Ishikawa (cell line): ENCODE results near the gene CSPG5.

ENCODE experiments used
- CREB1 ChIP-seq: IDR thresholded peaks from 2 replicates; pipeline ENCODE4 v1.6.1; 2012; ENCODE audit warnings: low read depth
- EGR1 ChIP-seq: IDR thresholded peaks from 2 replicates; pipeline ENCODE4 v1.6.1; 2012
- EP300 ChIP-seq: IDR thresholded peaks from 2 replicates; pipeline ENCODE4 v1.6.1; 2012; ENCODE audit warnings: borderline replicate concordance
- FOXM1 ChIP-seq: IDR thresholded peaks from 2 replicates; pipeline ENCODE4 v1.6.1; 2012; ENCODE audit warnings: low read depth, borderline replicate concordance
- MAX ChIP-seq: IDR thresholded peaks from 2 replicates; pipeline ENCODE4 v1.6.1; 2012
- NFIC ChIP-seq: IDR thresholded peaks from 2 replicates; pipeline ENCODE4 v1.6.1; 2012
- RAD21 ChIP-seq: IDR thresholded peaks from 2 replicates; pipeline ENCODE4 v1.6.1; 2012; ENCODE audit warnings: low read depth
- REST ChIP-seq: IDR thresholded peaks from 2 replicates; pipeline ENCODE4 v1.6.1; 2012; ENCODE audit warnings: low read depth, mild to moderate bottlenecking
- TAF1 ChIP-seq: IDR thresholded peaks from 2 replicates; pipeline ENCODE4 v1.6.1; 2012; ENCODE audit warnings: low read depth, mild to moderate bottlenecking
- TCF12 ChIP-seq: IDR thresholded peaks from 2 replicates; pipeline ENCODE4 v1.6.1; 2012; ENCODE audit warnings: low read depth
- TEAD4 ChIP-seq: IDR thresholded peaks from 2 replicates; pipeline ENCODE4 v1.6.1; 2012
- USF1 ChIP-seq: IDR thresholded peaks from 2 replicates; pipeline ENCODE4 v1.6.1; 2012
- YY1 ChIP-seq: IDR thresholded peaks from 2 replicates; pipeline ENCODE4 v1.6.1; 2012; ENCODE audit warnings: low read depth
- ZBTB7A ChIP-seq: IDR thresholded peaks from 2 replicates; pipeline ENCODE4 v1.6.1; 2012; ENCODE audit warnings: low read depth

- TF ChIP-seq EP300, result no peak
- no peak for TF ChIP-seq REST
- TF ChIP-seq YY1, result no peak
- TF ChIP-seq NFIC, result no peak
- TF ChIP-seq CREB1, result no peak
- TF ChIP-seq TAF1, result no peak
- no peak for TF ChIP-seq RAD21
- no peak for TF ChIP-seq USF1
- no peak for TF ChIP-seq ZBTB7A
- TF ChIP-seq TCF12, result no peak
- no peak for TF ChIP-seq MAX
- TF ChIP-seq FOXM1, result no peak
- TF ChIP-seq EGR1, result no peak
- TF ChIP-seq TEAD4, result no peak
Measured at GRCh38 chr3:47617086-47618010, 38.7 kb upstream of the CSPG5 start.
